ENCODE data around the gene OTOF. TPM values are rescaled to one million over a fixed set of nuclear protein-coding genes. Genes with fewer than 3 reads are reported as not detected.
"Not testable (repeated sequence)": the region's sequence is repeated elsewhere in the genome, so short reads cannot be mapped to it uniquely, and the experiment has no call there.

OTOF gene
- total RNA-seq, 1 donor from 2014 or later: 9.8 TPM

- peaks cover 12% of the 10 kb centered on the region for H3K36me3 Mint-ChIP-seq (ENCODE audit: low read depth)
- no peak overlapping the region for H3K4me3 Mint-ChIP-seq (ENCODE audit: low read depth)
- no peaks in the 10 kb centered on the region for H3K27me3 Mint-ChIP-seq (ENCODE audit: low read depth)
- H3K9me3 Mint-ChIP-seq: peaks cover 13% of the 10 kb centered on the region
- H3K27ac Mint-ChIP-seq: no peak overlapping the region
- peaks cover 5% of the 10 kb centered on the region for H3K4me1 Mint-ChIP-seq (ENCODE audit: low read depth)
- intact Hi-C loops (cut with micrococcal nuclease): loop anchor here (10.0 kb wide), 1 partner anchor 300 kb away; the partner anchor contains the start of gene GAREM2
- no peak for DNase-seq (ENCODE audit: low spot score)
These were observed 3.6 kb downstream of the OTOF start for GRCh38 chr2:26474261-26474785.

- Mint-ChIP-seq H3K27me3 (ENCODE audit: low read depth) (no peaks in the 10 kb centered on the region), H3K36me3 (ENCODE audit: low read depth) (peaks cover 14% of the 10 kb centered on the region), H3K4me1 (ENCODE audit: low read depth) (peaks cover 5% of the 10 kb centered on the region), H3K4me3 (ENCODE audit: low read depth) (no peak overlapping the region), H3K27ac (no peak overlapping the region), H3K9me3 (peaks cover 16% of the 10 kb centered on the region)
- no peak for DNase-seq (ENCODE audit: low spot score)
- intact Hi-C loops (cut with micrococcal nuclease): loop anchor here (10.0 kb wide), 1 partner anchor 299 kb away; the partner anchor contains the start of gene GAREM2
These were observed 4.1 kb downstream of the OTOF start for GRCh38 chr2:26473796-26474195.

- DNase-seq (ENCODE audit: low spot score): no peak
- intact Hi-C loops (cut with micrococcal nuclease): loop anchor here (10.0 kb wide), 1 partner anchor 298 kb away; the partner anchor contains the start of gene GAREM2
- H3K36me3 Mint-ChIP-seq (ENCODE audit: low read depth): peaks cover 18% of the 10 kb centered on the region
- peaks cover 5% of the 10 kb centered on the region for H3K4me1 Mint-ChIP-seq (ENCODE audit: low read depth)
- H3K9me3 Mint-ChIP-seq: peaks cover 16% of the 10 kb centered on the region
- no peaks in the 10 kb centered on the region for H3K27me3 Mint-ChIP-seq (ENCODE audit: low read depth)
- no peak overlapping the region for H3K27ac Mint-ChIP-seq
- H3K4me3 Mint-ChIP-seq (ENCODE audit: low read depth): no peak overlapping the region
These were observed 4.9 kb downstream of the OTOF start for GRCh38 chr2:26472821-26473655.

GRCh38 chr2:26471766-26472706, 5.9 kb downstream of the OTOF start:
- DNase-seq (ENCODE audit: low spot score): no peak
- no peak overlapping the region for H3K27ac Mint-ChIP-seq
- H3K4me3 Mint-ChIP-seq (ENCODE audit: low read depth): no peak overlapping the region
- H3K27me3 Mint-ChIP-seq (ENCODE audit: low read depth): no peaks in the 10 kb centered on the region
- H3K36me3 Mint-ChIP-seq (ENCODE audit: low read depth): peaks cover 18% of the 10 kb centered on the region
- H3K4me1 Mint-ChIP-seq (ENCODE audit: low read depth): no peaks in the 10 kb centered on the region
- intact Hi-C loops (cut with micrococcal nuclease): loop anchor here (10.0 kb wide), 1 partner anchor 297 kb away; the partner anchor contains the start of gene GAREM2
- H3K9me3 Mint-ChIP-seq: peaks cover 16% of the 10 kb centered on the region

DNA sequence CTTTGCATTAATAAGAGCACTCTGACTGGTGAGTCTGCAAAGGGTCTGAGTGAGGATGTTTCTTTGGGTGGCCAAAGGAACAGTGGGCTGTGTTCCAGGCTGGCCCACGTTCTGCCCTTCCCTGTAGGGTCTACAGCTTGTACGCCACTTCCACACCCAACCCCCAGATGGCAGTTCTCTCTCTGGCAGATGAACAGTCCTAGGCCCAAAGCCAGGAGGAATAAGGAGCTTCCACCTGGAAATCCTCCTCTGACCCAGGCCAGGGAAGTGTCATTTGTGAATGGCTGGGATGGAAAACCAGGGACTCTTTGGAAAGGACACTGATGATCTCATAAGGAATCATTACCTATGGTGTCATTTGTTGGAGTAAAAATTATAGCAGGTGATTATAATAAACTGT, 6.6 kb downstream of the OTOF start:
- H3K27me3 Mint-ChIP-seq (ENCODE audit: low read depth): no peaks in the 10 kb centered on the region
- H3K9me3 Mint-ChIP-seq: peaks cover 16% of the 10 kb centered on the region
- no peak overlapping the region for H3K27ac Mint-ChIP-seq
- DNase-seq (ENCODE audit: low spot score): no peak
- peaks cover 18% of the 10 kb centered on the region for H3K36me3 Mint-ChIP-seq (ENCODE audit: low read depth)
- no peak overlapping the region for H3K4me3 Mint-ChIP-seq (ENCODE audit: low read depth)
- intact Hi-C loops (cut with micrococcal nuclease): loop anchor here (10.0 kb wide), 1 partner anchor 296 kb away; the partner anchor contains the start of gene GAREM2
- H3K4me1 Mint-ChIP-seq (ENCODE audit: low read depth): no peaks in the 10 kb centered on the region

GRCh38 chr2:26470601-26471260, 7.2 kb downstream of the OTOF start:
- H3K4me1 Mint-ChIP-seq (ENCODE audit: low read depth): no peaks in the 10 kb centered on the region
- H3K9me3 Mint-ChIP-seq: peaks cover 16% of the 10 kb centered on the region

GRCh38 chr2:26469955-26470354, 8.0 kb downstream of the OTOF start:
- H3K9me3 Mint-ChIP-seq: peaks cover 16% of the 10 kb centered on the region
- H3K27me3 Mint-ChIP-seq (ENCODE audit: low read depth): no peaks in the 10 kb centered on the region
- H3K4me1 Mint-ChIP-seq (ENCODE audit: low read depth): no peaks in the 10 kb centered on the region
- no peak for DNase-seq (ENCODE audit: low spot score)
- peaks cover 18% of the 10 kb centered on the region for H3K36me3 Mint-ChIP-seq (ENCODE audit: low read depth)
- no peak overlapping the region for H3K4me3 Mint-ChIP-seq (ENCODE audit: low read depth)
- H3K27ac Mint-ChIP-seq: no peak overlapping the region
- intact Hi-C loops (cut with micrococcal nuclease): loop anchor here (10.0 kb wide), 1 partner anchor 295 kb away; the partner anchor contains the start of gene GAREM2

More at GRCh38 chr2:26470601-26471260, 7.2 kb downstream of the OTOF start:
- H3K27ac Mint-ChIP-seq: no peak overlapping the region
- DNase-seq (ENCODE audit: low spot score): no peak
- intact Hi-C loops (cut with micrococcal nuclease): loop anchor here (10.0 kb wide), 1 partner anchor 296 kb away; the partner anchor contains the start of gene GAREM2
- no peaks in the 10 kb centered on the region for H3K27me3 Mint-ChIP-seq (ENCODE audit: low read depth)
- peaks cover 18% of the 10 kb centered on the region for H3K36me3 Mint-ChIP-seq (ENCODE audit: low read depth)
- no peak overlapping the region for H3K4me3 Mint-ChIP-seq (ENCODE audit: low read depth)

GRCh38 chr2:26469092-26469710, 8.7 kb downstream of the OTOF start:
- peak; percentile 47 for DNase-seq (ENCODE audit: low spot score)
- intact Hi-C loops (cut with micrococcal nuclease): no loop called here
- Mint-ChIP-seq H3K4me3 (ENCODE audit: low read depth) (no peak overlapping the region), H3K36me3 (ENCODE audit: low read depth) (peaks cover 18% of the 10 kb centered on the region), H3K27me3 (ENCODE audit: low read depth) (no peaks in the 10 kb centered on the region), H3K4me1 (ENCODE audit: low read depth) (no peaks in the 10 kb centered on the region), H3K9me3 (peaks cover 16% of the 10 kb centered on the region), H3K27ac (no peak overlapping the region)

- intact Hi-C loops (cut with micrococcal nuclease); H3K4me1 Mint-ChIP-seq (ENCODE audit: low read depth); H3K27ac Mint-ChIP-seq; H3K4me3 Mint-ChIP-seq (ENCODE audit: low read depth); DNase-seq (ENCODE audit: low spot score); H3K27me3 Mint-ChIP-seq (ENCODE audit: low read depth): not testable (repeated sequence)
- Mint-ChIP-seq H3K36me3 (ENCODE audit: low read depth) (peaks cover 18% of the 10 kb centered on the region), H3K9me3 (peaks cover 16% of the 10 kb centered on the region)
These were observed 9.4 kb downstream of the OTOF start for GRCh38 chr2:26468544-26468943.

DNA sequence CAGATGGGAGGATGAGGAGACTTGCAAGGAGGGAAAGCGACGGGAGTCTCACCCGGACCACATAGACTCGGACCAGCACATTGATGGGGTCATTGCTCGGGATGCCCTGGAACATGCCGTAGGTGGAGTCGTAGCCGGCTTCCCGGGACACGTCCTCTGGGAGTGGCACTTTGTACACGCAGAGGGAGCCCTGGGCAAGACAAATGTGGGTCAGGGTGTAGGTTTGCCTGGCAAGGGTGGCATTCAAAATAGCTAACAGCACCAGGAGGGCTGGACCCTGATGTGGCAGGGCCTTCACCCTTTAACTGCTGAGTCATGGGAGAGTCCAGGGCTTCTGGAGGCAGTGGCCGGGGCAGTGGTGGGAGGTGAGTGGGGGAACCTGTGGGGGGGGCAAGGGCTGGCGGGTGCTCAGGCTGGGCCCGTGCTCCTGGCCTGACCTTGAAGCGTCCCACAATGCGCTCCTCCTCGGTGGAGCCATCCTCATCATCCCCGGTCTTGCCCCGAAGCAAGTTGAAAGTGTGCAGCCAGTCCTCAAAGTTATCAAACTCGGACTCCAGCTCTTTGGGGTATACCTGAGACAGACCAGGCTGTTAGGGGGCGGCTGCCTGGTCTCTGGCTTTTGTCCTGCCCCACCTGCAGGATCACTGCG, 11.1 kb downstream of the OTOF start:
- H3K9me3 Mint-ChIP-seq: peaks cover 12% of the 10 kb centered on the region
- H3K36me3 Mint-ChIP-seq (ENCODE audit: low read depth): peaks cover 10% of the 10 kb centered on the region
- intact Hi-C loops (cut with micrococcal nuclease): no loop called here
- H3K27ac Mint-ChIP-seq: no peak overlapping the region
- no peaks in the 10 kb centered on the region for H3K27me3 Mint-ChIP-seq (ENCODE audit: low read depth)
- no peak overlapping the region for H3K4me3 Mint-ChIP-seq (ENCODE audit: low read depth)
- DNase-seq (ENCODE audit: low spot score): no peak
- H3K4me1 Mint-ChIP-seq (ENCODE audit: low read depth): no peaks in the 10 kb centered on the region

DNA sequence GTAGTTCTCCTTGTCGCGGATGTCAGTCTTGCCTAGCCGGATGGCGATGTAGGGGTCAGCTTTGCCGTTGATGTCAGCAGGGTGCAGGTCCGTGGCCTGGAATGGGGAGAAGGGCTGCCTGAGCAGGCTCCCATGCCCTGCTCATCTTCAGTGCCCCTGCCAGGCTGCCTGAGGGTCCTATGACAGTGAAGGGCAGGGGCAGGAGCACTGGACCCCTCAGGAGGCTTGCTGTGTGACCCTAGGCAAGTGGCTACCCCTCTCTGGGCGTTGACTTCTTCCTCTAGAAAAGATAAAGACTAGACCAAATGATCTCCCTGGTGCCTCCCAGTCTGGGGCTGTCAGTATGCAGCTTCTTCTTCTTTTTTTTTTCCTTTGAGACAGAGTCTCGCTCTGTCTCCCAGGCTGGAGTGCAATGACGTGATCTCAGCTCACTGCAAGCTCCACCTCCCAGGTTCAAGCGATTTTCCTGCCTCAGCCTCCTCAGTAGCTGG, 11.9 kb downstream of the OTOF start:
- H3K4me1 Mint-ChIP-seq (ENCODE audit: low read depth): no peaks in the 10 kb centered on the region
- H3K27ac Mint-ChIP-seq: no peak overlapping the region

More for the DNA sequence above, 11.9 kb downstream of the OTOF start:
- no peaks in the 10 kb centered on the region for H3K27me3 Mint-ChIP-seq (ENCODE audit: low read depth)
- H3K36me3 Mint-ChIP-seq (ENCODE audit: low read depth): peaks cover 7% of the 10 kb centered on the region
- H3K9me3 Mint-ChIP-seq: peaks cover 9% of the 10 kb centered on the region
- intact Hi-C loops (cut with micrococcal nuclease): no loop called here
- no peak overlapping the region for H3K4me3 Mint-ChIP-seq (ENCODE audit: low read depth)
- no peak for DNase-seq (ENCODE audit: low spot score)
